ENCODE data around the gene CALHM3. TPM values are rescaled to one million over a fixed set of nuclear protein-coding genes. Genes with fewer than 3 reads are reported as not detected.

CALHM3 gene
- total RNA-seq, 4 donors from 2014 or later: not detected

- Histone ChIP-seq H3K4me3 (no peak overlapping the region), H3K36me3 (no peaks in the 10 kb centered on the region), H3K27me3 (no peaks in the 10 kb centered on the region), H3K9me3 (no peaks in the 10 kb centered on the region), H3K4me1 (peaks cover 14 to 15% of the 10 kb centered on the region in 2 donors), H3K27ac (peak overlapping the region in 1 of 2 donors; percentile 49)
- no peak for TF ChIP-seq CTCF (IDR thresholded peaks at IDR 0.05)
- no peak for TF ChIP-seq POLR2A (IDR thresholded peaks at IDR 0.05)
- peak; percentile 5 to 8 for DNase-seq
- intact Hi-C loops (cut with DNase I; ENCODE audit: low total_unique reads): no loop called here
These were observed 22.1 kb upstream of the CALHM3 start for GRCh38 chr10:103501186-103501585.

GRCh38 chr10:103500481-103500880 lies 21.4 kb upstream of the CALHM3 start:
- Histone ChIP-seq H3K27me3 (no peaks in the 10 kb centered on the region), H3K9me3 (no peaks in the 10 kb centered on the region), H3K36me3 (no peaks in the 10 kb centered on the region), H3K4me3 (no peak overlapping the region), H3K4me1 (peaks cover 9 to 13% of the 10 kb centered on the region in 2 donors), H3K27ac (peak overlapping the region in 1 of 2 donors; percentile 49)
- intact Hi-C loops (cut with DNase I; ENCODE audit: low total_unique reads): no loop called here
- no peak for TF ChIP-seq POLR2A (IDR thresholded peaks at IDR 0.05)
- TF ChIP-seq CTCF (IDR thresholded peaks at IDR 0.05): no peak
- no peak for DNase-seq

DNA sequence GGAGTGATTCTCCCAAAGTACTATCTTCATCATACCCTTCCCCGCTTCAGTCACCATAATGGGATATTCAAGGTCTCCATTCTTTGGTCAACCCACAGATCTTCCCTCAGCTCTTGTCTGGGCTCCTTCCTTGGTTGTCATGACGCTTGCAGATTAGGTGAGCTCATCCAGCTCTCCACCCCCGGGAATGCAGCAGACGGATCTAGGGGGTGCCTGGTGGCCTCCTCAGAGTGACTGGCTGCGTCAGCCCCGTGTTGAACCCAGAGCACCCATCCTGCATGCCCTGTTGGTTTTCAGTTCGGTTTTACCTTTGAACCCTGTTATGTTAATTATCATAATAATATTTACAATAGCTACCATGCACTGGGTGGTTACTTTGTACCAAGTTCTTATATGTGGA lies 20.8 kb upstream of the CALHM3 start:
- no peaks in the 10 kb centered on the region for H3K9me3 ChIP-seq

GRCh38 chr10:103498936-103499638 lies 20.0 kb upstream of the CALHM3 start:
- peaks cover 5% of the 10 kb centered on the region in 2 donors for H3K4me1 ChIP-seq
- no peaks in the 10 kb centered on the region for H3K36me3 ChIP-seq
- TF ChIP-seq POLR2A (IDR thresholded peaks at IDR 0.05) (no peak), CTCF (IDR thresholded peaks at IDR 0.05) (no peak)
- intact Hi-C loops (cut with DNase I; ENCODE audit: low total_unique reads): no loop called here
- no peak for DNase-seq
- H3K27me3 ChIP-seq: no peaks in the 10 kb centered on the region
- peak overlapping the region in 1 of 2 donors; percentile 49 for H3K27ac ChIP-seq
- H3K4me3 ChIP-seq: no peak overlapping the region
- no peaks in the 10 kb centered on the region for H3K9me3 ChIP-seq

More for the DNA sequence above, 20.8 kb upstream of the CALHM3 start:
- TF ChIP-seq POLR2A (IDR thresholded peaks at IDR 0.05) (no peak), CTCF (IDR thresholded peaks at IDR 0.05) (no peak)
- intact Hi-C loops (cut with DNase I; ENCODE audit: low total_unique reads): no loop called here
- Histone ChIP-seq H3K27me3 (no peaks in the 10 kb centered on the region), H3K27ac (peak overlapping the region in 1 of 2 donors; percentile 49), H3K36me3 (no peaks in the 10 kb centered on the region), H3K4me1 (peaks cover 7 to 8% of the 10 kb centered on the region in 2 donors), H3K4me3 (no peak overlapping the region)
- DNase-seq: peak in 1 of 2 donors; percentile 17

DNA sequence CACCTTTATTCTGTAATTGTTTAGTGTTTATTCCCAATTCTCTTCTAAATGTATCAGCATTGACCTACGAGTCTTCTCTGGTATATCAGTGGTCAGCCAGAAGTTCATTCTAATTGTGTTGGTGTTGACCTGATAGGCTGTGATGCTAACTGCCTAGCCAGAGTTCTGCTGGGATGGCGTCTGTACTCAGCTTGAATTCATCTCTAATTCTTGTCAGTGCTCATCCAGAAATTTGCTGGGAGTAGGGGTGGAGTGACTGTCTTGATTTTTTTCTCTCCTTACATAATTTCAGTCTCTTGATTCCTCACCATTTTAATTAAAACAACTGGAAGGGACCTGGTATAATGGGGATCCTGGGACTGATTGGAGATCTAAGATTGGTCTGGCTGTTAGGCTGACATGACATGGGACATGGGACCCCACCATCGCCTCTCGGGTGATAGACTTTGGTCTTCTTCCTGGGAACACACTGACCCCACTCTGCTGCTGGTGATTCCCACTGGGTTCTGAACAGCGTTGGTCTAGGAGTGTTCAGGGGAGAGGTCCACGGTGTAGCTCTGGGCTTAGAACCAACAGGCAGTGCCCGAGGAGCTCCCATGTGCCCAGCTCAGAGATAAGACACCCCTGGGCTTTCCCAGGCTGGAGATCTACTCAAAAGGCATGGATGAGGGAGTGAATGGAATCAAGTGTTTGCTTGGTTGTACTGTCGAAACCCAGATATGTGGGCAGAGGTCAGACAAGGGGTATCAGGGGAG lies 18.3 kb upstream of the CALHM3 start:
- Histone ChIP-seq H3K9me3 (no peaks in the 10 kb centered on the region), H3K4me1 (peaks cover 5 to 12% of the 10 kb centered on the region in 2 donors), H3K36me3 (no peaks in the 10 kb centered on the region), H3K27me3 (no peaks in the 10 kb centered on the region), H3K27ac (peak overlapping the region in 1 of 2 donors; percentile 8), H3K4me3 (no peak overlapping the region)
- no peak for DNase-seq
- no peak for TF ChIP-seq POLR2A (IDR thresholded peaks at IDR 0.05)
- no peak for TF ChIP-seq CTCF (IDR thresholded peaks at IDR 0.05)
- intact Hi-C loops (cut with DNase I; ENCODE audit: low total_unique reads): no loop called here
